ENCODE data around the gene SLC6A7.

DNA sequence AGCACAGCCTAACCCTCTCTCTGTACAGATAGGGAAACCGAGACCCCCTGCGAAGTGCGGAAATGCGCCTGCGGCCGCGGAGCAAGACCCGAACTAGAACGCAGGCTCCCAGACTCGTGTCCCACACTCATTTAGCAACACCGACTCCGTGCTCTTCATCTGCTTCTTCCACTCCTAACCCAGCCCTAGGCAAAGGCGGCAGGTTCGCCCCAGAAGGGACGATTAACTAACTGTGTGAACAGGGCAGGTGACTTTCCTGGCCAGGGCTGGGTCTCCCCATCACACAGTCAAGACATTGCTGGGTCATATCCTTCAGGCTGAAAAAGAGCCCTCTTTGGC is 22.4 kb upstream of the SLC6A7 start:
- TF ChIP-seq POLR2A (IDR thresholded peaks at IDR 0.05) (no peak), POLR2AphosphoS5 (IDR thresholded peaks at IDR 0.05) (no peak)
- TF ChIP-seq, protein P1, sequence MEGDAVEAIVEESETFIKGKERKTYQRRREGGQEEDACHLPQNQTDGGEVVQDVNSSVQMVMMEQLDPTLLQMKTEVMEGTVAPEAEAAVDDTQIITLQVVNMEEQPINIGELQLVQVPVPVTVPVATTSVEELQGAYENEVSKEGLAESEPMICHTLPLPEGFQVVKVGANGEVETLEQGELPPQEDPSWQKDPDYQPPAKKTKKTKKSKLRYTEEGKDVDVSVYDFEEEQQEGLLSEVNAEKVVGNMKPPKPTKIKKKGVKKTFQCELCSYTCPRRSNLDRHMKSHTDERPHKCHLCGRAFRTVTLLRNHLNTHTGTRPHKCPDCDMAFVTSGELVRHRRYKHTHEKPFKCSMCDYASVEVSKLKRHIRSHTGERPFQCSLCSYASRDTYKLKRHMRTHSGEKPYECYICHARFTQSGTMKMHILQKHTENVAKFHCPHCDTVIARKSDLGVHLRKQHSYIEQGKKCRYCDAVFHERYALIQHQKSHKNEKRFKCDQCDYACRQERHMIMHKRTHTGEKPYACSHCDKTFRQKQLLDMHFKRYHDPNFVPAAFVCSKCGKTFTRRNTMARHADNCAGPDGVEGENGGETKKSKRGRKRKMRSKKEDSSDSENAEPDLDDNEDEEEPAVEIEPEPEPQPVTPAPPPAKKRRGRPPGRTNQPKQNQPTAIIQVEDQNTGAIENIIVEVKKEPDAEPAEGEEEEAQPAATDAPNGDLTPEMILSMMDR (IDR thresholded peaks at IDR 0.05): no peak

Measured in gastroesophageal sphincter (tissue), 3 donors.